Psoas muscle (tissue), 8 donors: ENCODE data around the gene PPARD. TPM values are rescaled to one million over a fixed set of nuclear protein-coding genes. Genes with fewer than 3 reads are reported as not detected.
A peak's percentile ranks its signal among the peaks of the same experiment; 100 is the strongest.

Experiments
- ATAC-seq, 4 donors: fragments of 200-7000 bp; cut with Tn5 transposase; one replicate each; pipeline ENCODE4 v1.9.1; 2020; ENCODE audit warnings: moderate library complexity in 3 of 4, mild to moderate bottlenecking in 2 of 4
- DNase-seq, 2 donors: peaks; one replicate each; pipeline ENCODE4 v3.0.0-alpha.2; 2020
- H3K27ac ChIP-seq: fragments of 200-600 bp; one replicate; pipeline ENCODE4 v1.8.0; 2022
- H3K27me3 ChIP-seq, 3 donors: fragments of 200-600 bp in 1 of 3; one replicate each; pipeline versions ENCODE4 v1.6.1 to v1.8.0; 2013 to 2022; ENCODE audit warnings: low read length in 2 of 3, mild to moderate bottlenecking in 2 of 3, moderate library complexity in 1 of 3; ENCODE audit not compliant: insufficient read depth in 3 of 3
- H3K36me3 ChIP-seq, 2 donors: fragments of 200-600 bp in 1 of 2; one replicate each; pipeline versions ENCODE4 v1.6.1 to v1.8.0; 2013 to 2022; ENCODE audit warnings: low read depth in 1 of 2, mild to moderate bottlenecking in 1 of 2, moderate library complexity in 1 of 2; ENCODE audit not compliant: insufficient read depth in 1 of 2
- H3K4me1 ChIP-seq: fragments of 200-600 bp; one replicate; pipeline ENCODE4 v1.8.0; 2022
- H3K4me3 ChIP-seq: fragments of 200-600 bp; one replicate; pipeline ENCODE4 v1.8.0; 2022; ENCODE audit warnings: mild to moderate bottlenecking
- H3K9me3 ChIP-seq: fragments of 200-600 bp; one replicate; pipeline ENCODE4 v1.8.0; 2022
- WGBS, 3 donors: extraction: QIAGEN DNeasy Blood & Tissue Kit; methylation state at CpG; one replicate each; pipeline versions ENCODE4 v1.1.6 to v1.1.7; 2013; 5-methylcytosine and 5-hydroxymethylcytosine counted together
- intact Hi-C, 2 donors: fragments of 100-400 bp; cut with DNase I; formaldehyde crosslinking; loops; one replicate each; pipeline versions ENCODE4 v1.11.0 to v1.14.2; 2022
- polyA plus RNA-seq, 3 donors: library from polyadenylated mRNA; stranded (reverse); fragments of 200-250 nt; gene quantifications; one replicate each; pipeline ENCODE4 v1.2.3, GENCODE V29; 2013
- total RNA-seq, 4 donors: library from RNA; stranded (reverse); fragmentation: NEBNext Ultra II Directional in 2 of 4; extraction: Animal tissue kit (Norgen Biotek cat#: 25700) in 2 of 4; gene quantifications; one replicate each; pipeline versions ENCODE4 v1.2.1 to v1.2.4, GENCODE V29; 2021 to 2023
- TF ChIP-seq, protein P1 (sequence below): fragments of 200-600 bp; IDR thresholded peaks from one replicate; pipeline ENCODE4 v1.8.0; 2022; ENCODE audit warnings: antibody characterized with exemption
- donor health status: healthy with polysubstance abuse.
- donor health status: DM: no; HTN: no; CAD: no; lungs with moderate emphysema.
- donor health status: Bipolar disorder and iron deficiency.
- donor health status: healthy.
- donor health status: DM: yes; HTN: yes; CAD: no.
- donor health status: DM: no; HTN: no; CAD: no.
- donor health status: DM: no; HTN: no; CAD: no.
- donor health status: DM: yes; HTN: yes; CAD: no.

The PPARD gene
- total and polyA plus RNA-seq, 7 donors = 13.5 to 187 (median 37.2) TPM

DNA sequence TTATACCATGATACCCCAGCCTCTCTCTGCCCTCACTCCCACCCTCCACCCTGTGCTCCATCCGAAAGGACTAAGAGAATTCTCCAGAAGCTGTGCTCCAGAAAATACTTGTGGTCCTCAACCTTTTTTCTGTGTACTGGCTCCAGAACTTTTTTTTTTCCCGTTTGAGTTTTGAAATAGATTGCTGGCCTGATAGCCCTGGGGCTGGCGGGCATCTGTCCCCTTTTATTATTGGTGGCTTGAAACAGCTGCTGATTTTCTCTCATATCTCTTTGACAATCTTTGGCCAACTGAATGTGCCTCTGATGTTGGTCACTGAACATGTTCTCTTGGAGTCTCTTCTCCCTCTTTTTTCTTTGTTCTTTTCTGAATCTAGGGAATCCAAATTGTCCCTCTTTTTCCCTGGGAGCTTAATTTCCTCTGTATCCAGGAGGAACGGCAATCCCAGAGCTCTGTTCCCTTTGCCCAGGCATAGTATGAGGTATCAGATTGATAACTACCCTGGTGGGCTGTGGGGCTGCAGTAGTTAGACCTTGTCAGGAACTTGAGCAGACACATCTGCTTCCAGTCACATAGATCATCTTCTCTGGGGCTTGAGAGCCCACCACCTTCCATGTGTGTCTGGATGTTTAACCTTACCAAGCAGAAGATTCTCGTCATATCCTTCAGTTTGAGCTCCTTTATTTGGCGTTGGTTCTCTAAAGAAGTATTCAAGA is 1.6 kb downstream of the PPARD start:
- DNase-seq (no peak), ATAC-seq (no peak)
- TF ChIP-seq, protein P1, sequence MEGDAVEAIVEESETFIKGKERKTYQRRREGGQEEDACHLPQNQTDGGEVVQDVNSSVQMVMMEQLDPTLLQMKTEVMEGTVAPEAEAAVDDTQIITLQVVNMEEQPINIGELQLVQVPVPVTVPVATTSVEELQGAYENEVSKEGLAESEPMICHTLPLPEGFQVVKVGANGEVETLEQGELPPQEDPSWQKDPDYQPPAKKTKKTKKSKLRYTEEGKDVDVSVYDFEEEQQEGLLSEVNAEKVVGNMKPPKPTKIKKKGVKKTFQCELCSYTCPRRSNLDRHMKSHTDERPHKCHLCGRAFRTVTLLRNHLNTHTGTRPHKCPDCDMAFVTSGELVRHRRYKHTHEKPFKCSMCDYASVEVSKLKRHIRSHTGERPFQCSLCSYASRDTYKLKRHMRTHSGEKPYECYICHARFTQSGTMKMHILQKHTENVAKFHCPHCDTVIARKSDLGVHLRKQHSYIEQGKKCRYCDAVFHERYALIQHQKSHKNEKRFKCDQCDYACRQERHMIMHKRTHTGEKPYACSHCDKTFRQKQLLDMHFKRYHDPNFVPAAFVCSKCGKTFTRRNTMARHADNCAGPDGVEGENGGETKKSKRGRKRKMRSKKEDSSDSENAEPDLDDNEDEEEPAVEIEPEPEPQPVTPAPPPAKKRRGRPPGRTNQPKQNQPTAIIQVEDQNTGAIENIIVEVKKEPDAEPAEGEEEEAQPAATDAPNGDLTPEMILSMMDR = no peak
- H3K4me1 ChIP-seq = peaks cover 44% of the 10 kb centered on the region
- WGBS, 3 donors = 43 to 48% (median 47%) methylated on average over 6 of the region's 6 CpGs
- H3K36me3 ChIP-seq = peaks cover 14 to 28% of the 10 kb centered on the region in 2 donors
- peak overlapping the region; percentile 99 for H3K27ac ChIP-seq
- no peaks in the 10 kb centered on the region for H3K27me3 ChIP-seq
- intact Hi-C loops = loop anchor here (2.0 to 5.0 kb wide), 4 partner anchors 27 to 123 kb away; partner anchors contain the start of gene RPL10A (in 1 of the 2)
- H3K9me3 ChIP-seq = no peaks in the 10 kb centered on the region
- H3K4me3 ChIP-seq = peak overlapping the region; percentile 99

DNA sequence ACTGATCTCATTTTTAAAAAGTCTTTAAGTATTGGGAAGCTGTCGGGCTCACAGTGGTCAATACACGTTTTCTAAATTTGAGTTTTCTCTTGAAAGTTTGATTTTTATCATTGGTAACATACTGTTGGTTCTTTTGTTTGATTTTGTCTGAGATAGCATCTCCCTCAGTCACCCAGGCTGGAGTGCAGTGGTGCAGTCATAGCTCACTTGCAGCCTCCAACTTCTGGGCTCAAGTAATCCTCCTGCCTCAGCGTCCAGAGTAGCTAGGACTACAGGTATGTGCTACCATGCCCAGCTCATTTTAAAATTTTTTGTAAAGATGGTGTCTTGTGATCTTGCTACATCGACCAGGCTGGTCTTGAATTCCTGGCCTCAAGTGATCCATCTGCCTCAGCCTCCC is 9.1 kb downstream of the PPARD start:
- peaks cover 25% of the 10 kb centered on the region for H3K4me1 ChIP-seq
- ATAC-seq (no peak), DNase-seq (no peak)
- intact Hi-C loops = no loop called here
- H3K27me3 ChIP-seq = no peaks in the 10 kb centered on the region
- peaks cover 24 to 67% of the 10 kb centered on the region in 2 donors for H3K36me3 ChIP-seq
- H3K4me3 ChIP-seq = no peak overlapping the region
- H3K9me3 ChIP-seq = no peaks in the 10 kb centered on the region
- H3K27ac ChIP-seq = no peak overlapping the region
- TF ChIP-seq, protein P1 = no peak
- WGBS, 3 donors = 91 to 97% (median 94%) methylated on average over 4 of the region's 4 CpGs

DNA sequence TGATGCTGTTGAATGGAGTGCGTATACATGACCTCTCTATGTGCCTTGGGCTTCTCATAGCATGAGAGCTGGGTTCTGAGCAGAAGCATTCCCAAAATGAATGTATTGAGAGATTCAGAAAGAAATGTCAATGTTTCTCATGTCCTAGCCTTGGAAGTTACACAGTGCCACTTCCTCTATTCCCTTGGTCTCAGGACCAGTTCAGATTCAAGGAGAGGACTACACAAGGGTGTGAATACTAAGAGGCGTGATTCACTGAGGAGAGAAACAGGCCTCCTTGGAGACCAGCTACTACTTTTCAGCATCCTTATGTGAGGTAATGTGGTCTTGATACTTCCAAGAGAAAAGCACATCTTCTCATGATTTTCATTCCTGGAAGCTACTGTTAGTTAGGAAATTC is 10.4 kb downstream of the PPARD start:
- Histone ChIP-seq H3K27ac (no peak overlapping the region), H3K27me3 (no peaks in the 10 kb centered on the region), H3K4me3 (no peak overlapping the region), H3K36me3 (peaks cover 17 to 67% of the 10 kb centered on the region in 2 donors), H3K4me1 (peaks cover 28% of the 10 kb centered on the region), H3K9me3 (no peaks in the 10 kb centered on the region)
- ATAC-seq = no peak
- intact Hi-C loops = no loop called here
- 97 to 100% (median 98%) methylated on average over 2 of the region's 2 CpGs for WGBS, 3 donors
- DNase-seq = no peak
- TF ChIP-seq, protein P1 = no peak

DNA sequence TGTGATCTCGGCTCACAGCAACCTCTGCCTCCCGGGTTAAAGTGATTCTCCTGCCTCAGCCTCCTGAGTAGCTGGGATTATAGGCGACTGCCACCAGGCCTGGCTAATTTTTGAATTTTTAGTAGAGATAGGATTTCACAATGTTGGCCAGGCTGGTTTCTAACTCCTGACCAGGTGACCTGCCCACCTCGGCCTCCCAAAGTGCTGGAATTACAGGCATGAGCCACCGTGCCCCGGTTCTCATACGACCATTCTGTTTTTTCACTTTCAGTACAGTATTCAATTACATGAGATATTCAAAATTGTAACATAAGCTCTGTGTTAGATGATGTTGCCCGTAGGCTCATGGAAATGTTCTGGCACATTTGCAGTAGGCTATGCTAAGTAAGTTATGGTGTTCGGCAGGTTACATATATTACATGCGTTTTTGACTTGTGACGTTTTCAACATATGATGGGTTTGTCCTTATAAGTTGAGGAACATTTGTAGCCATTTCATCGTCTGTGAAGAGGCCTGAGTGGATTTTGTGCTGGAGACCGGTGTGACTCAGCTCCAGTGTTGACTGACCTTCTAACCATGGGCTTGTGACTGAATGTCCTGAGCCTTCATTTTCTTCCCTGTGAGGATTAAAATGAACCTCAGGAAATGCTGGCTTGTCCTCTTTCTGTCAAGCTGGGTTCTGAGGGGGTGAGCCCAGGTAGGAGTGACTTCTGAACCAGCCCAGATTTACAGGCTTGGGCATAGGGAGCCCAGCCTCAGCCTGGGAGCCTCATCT is 12.2 kb downstream of the PPARD start:
- H3K27ac ChIP-seq = peak overlapping the region; percentile 75
- DNase-seq (no peak), ATAC-seq (peak; percentile 62 to 85 (median 78))
- H3K4me3 ChIP-seq = no peak overlapping the region
- TF ChIP-seq, protein P1 = no peak
- H3K9me3 ChIP-seq = no peaks in the 10 kb centered on the region
- intact Hi-C loops = no loop called here
- 40 to 56% (median 48%) methylated on average over 13 of the region's 13 CpGs for WGBS, 3 donors
- H3K27me3 ChIP-seq = no peaks in the 10 kb centered on the region
- H3K4me1 ChIP-seq = peaks cover 46% of the 10 kb centered on the region
- H3K36me3 ChIP-seq = peaks cover 22 to 50% of the 10 kb centered on the region in 2 donors
